OCI-LY1 (cell line): Measurements from ENCODE around the gene MTPN.

Experiments
- H2AFZ ChIP-seq: fragments of 200-600 bp; sonication (generic), shearing (Covaris generic); 2 replicates; pipeline ENCODE4 v1.6.0; 2014; ENCODE audit warnings: antibody characterized with exemption, mild to moderate bottlenecking, low read length
- H3F3A ChIP-seq: fragments of 200-600 bp; sonication (generic), shearing (Covaris generic); 2 replicates; pipeline ENCODE4 v1.6.0; 2014; ENCODE audit warnings: mild to moderate bottlenecking, antibody characterized with exemption, low read length, moderate library complexity; ENCODE audit not compliant: insufficient read depth
- H3K27ac ChIP-seq: fragments of 200-600 bp; sonication (generic); 2 replicates; pipeline ENCODE4 v1.5.1; 2014; ENCODE audit warnings: low read length, mixed run types, mild to moderate bottlenecking, low read depth; ENCODE audit not compliant: poor library complexity, severe bottlenecking
- H3K27me3 ChIP-seq: fragments of 200-600 bp; sonication (generic); 2 replicates; pipeline ENCODE4 v1.6.0; 2014; ENCODE audit warnings: antibody characterized with exemption, mild to moderate bottlenecking, low read length, moderate library complexity; ENCODE audit not compliant: insufficient read depth
- H3K36me3 ChIP-seq: fragments of 200-600 bp; sonication (generic); 2 replicates; pipeline ENCODE4 v1.6.1; 2014; ENCODE audit warnings: mild to moderate bottlenecking, antibody characterized with exemption, low read length, moderate library complexity, mixed read lengths; ENCODE audit not compliant: insufficient read depth
- H3K4me1 ChIP-seq: fragments of 200-600 bp; sonication (generic); 2 replicates; pipeline ENCODE4 v1.5.1; 2014; ENCODE audit warnings: mild to moderate bottlenecking, low read length, moderate library complexity; ENCODE audit not compliant: insufficient read depth, severe bottlenecking
- H3K4me2 ChIP-seq: fragments of 200-600 bp; sonication (generic), shearing (Covaris generic); 2 replicates; pipeline ENCODE4 v1.6.1; 2014; ENCODE audit warnings: low read length
- H3K4me3 ChIP-seq: fragments of 200-600 bp; sonication (generic); 2 replicates; pipeline ENCODE4 v1.5.1; 2014; ENCODE audit warnings: low read length, low read depth, mild to moderate bottlenecking, mixed read lengths; ENCODE audit not compliant: poor library complexity, severe bottlenecking
- H3K79me2 ChIP-seq: fragments of 200-600 bp; shearing (Covaris generic); 2 replicates; pipeline ENCODE4 v1.6.1; 2016; ENCODE audit warnings: mixed run types, low read length, mixed read lengths; ENCODE audit not compliant: insufficient read depth
- H3K9ac ChIP-seq: fragments of 200-600 bp; sonication (generic), shearing (Covaris generic); 2 replicates; pipeline ENCODE4 v1.6.1; 2014; ENCODE audit warnings: mild to moderate bottlenecking, low read length, mixed read lengths
- H3K9me2 ChIP-seq: fragments of 200-600 bp; sonication (generic), shearing (Covaris generic); 2 replicates; pipeline ENCODE4 v1.6.1; 2014; ENCODE audit warnings: low read depth, mild to moderate bottlenecking, low read length, mixed read lengths
- H3K9me3 ChIP-seq: fragments of 200-600 bp; shearing (Covaris generic); 2 replicates; pipeline ENCODE4 v1.6.1; 2014; ENCODE audit warnings: low read length, mixed read lengths
- H4K20me1 ChIP-seq: fragments of 200-600 bp; sonication (generic), shearing (Covaris generic); 2 replicates; pipeline ENCODE4 v1.6.0; 2016; ENCODE audit warnings: mild to moderate bottlenecking, low read length; ENCODE audit not compliant: insufficient read depth
- EZH2 ChIP-seq: fragments of 200-600 bp; sonication (generic), shearing (Covaris generic); IDR thresholded peaks from 2 replicates; pipeline ENCODE4 v1.8.0; 2017; ENCODE audit warnings: borderline replicate concordance, mixed run types, mild to moderate bottlenecking, antibody characterized with exemption, low read length, moderate library complexity, mixed read lengths
- TF ChIP-seq, protein P1 (sequence below): fragments of 200-600 bp; sonication (generic), shearing (Covaris generic); IDR thresholded peaks from 2 replicates; pipeline ENCODE4 v1.5.1; 2017; ENCODE audit warnings: mild to moderate bottlenecking, antibody characterized with exemption, low read length, moderate library complexity, mixed read lengths

The MTPN gene

DNA sequence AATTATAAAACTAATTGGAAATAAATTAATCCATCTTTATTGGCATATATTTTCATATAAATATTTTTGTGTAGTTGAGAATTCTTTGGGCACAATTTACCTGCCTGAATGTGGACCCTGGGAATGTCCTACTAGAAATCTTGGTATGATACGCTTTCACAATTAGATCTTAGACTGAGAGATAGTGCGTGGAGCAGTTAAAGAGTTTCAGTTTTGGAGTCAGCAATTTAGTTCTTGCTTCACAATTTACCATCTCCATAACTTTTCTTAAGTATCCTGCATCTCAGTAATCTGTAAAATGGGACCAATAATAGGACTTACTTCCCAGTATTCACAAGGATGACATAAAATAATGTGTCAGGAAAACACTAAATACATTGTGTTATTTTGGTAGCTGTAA is 2.0 kb downstream of the MTPN start:
- TF ChIP-seq, protein P1, sequence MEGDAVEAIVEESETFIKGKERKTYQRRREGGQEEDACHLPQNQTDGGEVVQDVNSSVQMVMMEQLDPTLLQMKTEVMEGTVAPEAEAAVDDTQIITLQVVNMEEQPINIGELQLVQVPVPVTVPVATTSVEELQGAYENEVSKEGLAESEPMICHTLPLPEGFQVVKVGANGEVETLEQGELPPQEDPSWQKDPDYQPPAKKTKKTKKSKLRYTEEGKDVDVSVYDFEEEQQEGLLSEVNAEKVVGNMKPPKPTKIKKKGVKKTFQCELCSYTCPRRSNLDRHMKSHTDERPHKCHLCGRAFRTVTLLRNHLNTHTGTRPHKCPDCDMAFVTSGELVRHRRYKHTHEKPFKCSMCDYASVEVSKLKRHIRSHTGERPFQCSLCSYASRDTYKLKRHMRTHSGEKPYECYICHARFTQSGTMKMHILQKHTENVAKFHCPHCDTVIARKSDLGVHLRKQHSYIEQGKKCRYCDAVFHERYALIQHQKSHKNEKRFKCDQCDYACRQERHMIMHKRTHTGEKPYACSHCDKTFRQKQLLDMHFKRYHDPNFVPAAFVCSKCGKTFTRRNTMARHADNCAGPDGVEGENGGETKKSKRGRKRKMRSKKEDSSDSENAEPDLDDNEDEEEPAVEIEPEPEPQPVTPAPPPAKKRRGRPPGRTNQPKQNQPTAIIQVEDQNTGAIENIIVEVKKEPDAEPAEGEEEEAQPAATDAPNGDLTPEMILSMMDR: no peak
- Histone ChIP-seq H4K20me1 (no peaks in the 10 kb centered on the region; the same call in 1 of the 2 replicates), H3K9ac (peak overlapping the region; percentile 81)

DNA sequence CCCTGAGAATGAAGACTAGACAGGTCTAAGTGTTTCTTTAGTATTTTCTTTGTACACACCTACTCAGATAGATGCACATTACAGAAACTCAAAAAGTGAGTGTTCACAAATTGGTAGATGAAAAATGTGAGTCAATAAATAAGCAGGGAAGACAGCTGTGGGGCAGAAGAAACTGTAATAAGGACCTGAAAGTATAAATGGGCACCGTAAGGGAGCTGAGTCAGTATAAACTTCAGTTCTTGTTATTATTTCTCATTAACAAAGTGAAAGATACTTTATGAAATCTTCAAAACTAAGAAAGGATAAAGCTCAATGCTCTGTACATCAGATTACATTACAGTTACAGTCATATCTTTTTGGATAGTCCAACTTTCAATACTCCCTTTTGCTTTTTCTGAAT is 2.5 kb downstream of the MTPN start:
- Histone ChIP-seq H3K79me2 (peaks cover 71% of the 10 kb centered on the region), H3K4me2 (peak overlapping the region; percentile 96), H3K27me3 (no peaks in the 10 kb centered on the region), H3F3A (no peaks in the 10 kb centered on the region), H3K4me3 (peak overlapping the region; percentile 83), H3K4me1 (peaks cover 65% of the 10 kb centered on the region), H3K9me2 (no peaks in the 10 kb centered on the region), H3K36me3 (peaks cover 41% of the 10 kb centered on the region), H3K9me3 (peaks cover 4% of the 10 kb centered on the region), H4K20me1 (no peaks in the 10 kb centered on the region; the same call in 1 of the 2 replicates), H3K9ac (no peak overlapping the region; the same call in 1 of the 2 replicates), H3K27ac (no peak overlapping the region), H2AFZ (no peak overlapping the region)
- TF ChIP-seq EZH2: no peak
- TF ChIP-seq, protein P1: no peak

More for the DNA sequence above, 2.0 kb downstream of the MTPN start:
- H3K36me3 ChIP-seq: peaks cover 36% of the 10 kb centered on the region
- no peak overlapping the region for H2AFZ ChIP-seq
- H3K79me2 ChIP-seq: peaks cover 66% of the 10 kb centered on the region
- peak overlapping the region; percentile 96 for H3K4me2 ChIP-seq
- H3K4me3 ChIP-seq: peak overlapping the region; percentile 83
- H3K9me3 ChIP-seq: no peaks in the 10 kb centered on the region
- H3K27ac ChIP-seq: no peak overlapping the region
- H3F3A ChIP-seq: no peaks in the 10 kb centered on the region
- no peaks in the 10 kb centered on the region for H3K9me2 ChIP-seq
- H3K4me1 ChIP-seq: peaks cover 65% of the 10 kb centered on the region
- no peaks in the 10 kb centered on the region for H3K27me3 ChIP-seq

DNA sequence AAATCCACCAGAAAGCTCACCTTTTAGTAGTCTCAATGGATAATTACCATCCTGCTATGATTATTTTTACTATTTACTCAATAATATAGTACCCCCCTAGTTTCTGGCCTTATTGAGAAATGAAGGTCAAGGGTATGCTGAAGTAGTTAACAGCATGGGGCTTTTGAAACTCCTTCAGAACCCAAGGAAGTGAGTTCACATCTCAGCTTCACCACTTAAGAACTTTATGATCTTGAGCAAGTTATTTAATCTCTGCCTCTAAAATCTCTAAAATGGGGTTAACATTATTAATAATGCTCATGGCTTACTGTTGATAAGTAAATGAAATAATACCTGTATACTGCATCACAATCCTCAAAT is 5.8 kb downstream of the MTPN start:
- Histone ChIP-seq H3K9ac (peak overlapping the region; percentile 3; the same call in 1 of the 2 replicates), H3K36me3 (peaks cover 69% of the 10 kb centered on the region), H3K4me1 (peaks cover 72% of the 10 kb centered on the region), H3K9me2 (no peaks in the 10 kb centered on the region), H3K27ac (peak overlapping the region; percentile 74), H3K9me3 (peaks cover 4% of the 10 kb centered on the region), H4K20me1 (no peaks in the 10 kb centered on the region; the same call in 1 of the 2 replicates), H2AFZ (no peak overlapping the region), H3F3A (no peaks in the 10 kb centered on the region), H3K4me3 (peak overlapping the region; percentile 1), H3K79me2 (peaks cover 94% of the 10 kb centered on the region), H3K27me3 (no peaks in the 10 kb centered on the region), H3K4me2 (peak overlapping the region; percentile 23; the same call in 1 of the 2 replicates)
- TF ChIP-seq EZH2: no peak
- TF ChIP-seq, protein P1: no peak
